ENCODE data around the gene PLCB4.
A peak's percentile ranks its signal among the peaks of the same experiment; 100 is the strongest.
"Not testable (repeated sequence)": the region's sequence is repeated elsewhere in the genome, so short reads cannot be mapped to it uniquely, and the experiment has no call there.

The PLCB4 gene

GRCh38 chr20:9145142-9145541 lies 76.3 kb downstream of the PLCB4 start:
- no peak for DNase-seq

GRCh38 chr20:9146649-9147048 lies 77.8 kb downstream of the PLCB4 start:
- DNase-seq = no peak

- no peak for DNase-seq
Observed at GRCh38 chr20:9147547-9148024, 78.7 kb downstream of the PLCB4 start.

- no peak for DNase-seq
Observed at GRCh38 chr20:9148291-9148690, 79.4 kb downstream of the PLCB4 start.

- no peak for DNase-seq
Observed at GRCh38 chr20:9149087-9149486, 80.2 kb downstream of the PLCB4 start.

GRCh38 chr20:9149796-9150195 lies 80.9 kb downstream of the PLCB4 start:
- DNase-seq = no peak

GRCh38 chr20:9150679-9151078 lies 81.8 kb downstream of the PLCB4 start:
- DNase-seq = no peak

- not testable (repeated sequence) for DNase-seq
Observed at GRCh38 chr20:9152139-9152538, 83.3 kb downstream of the PLCB4 start.

GRCh38 chr20:9154464-9155024 lies 85.7 kb downstream of the PLCB4 start:
- DNase-seq = no peak

- no peak for DNase-seq
Observed at GRCh38 chr20:9156529-9157280, 87.8 kb downstream of the PLCB4 start.

- DNase-seq = no peak
Observed at GRCh38 chr20:9160331-9160730, 91.4 kb downstream of the PLCB4 start.

GRCh38 chr20:9160757-9161156 lies 91.9 kb downstream of the PLCB4 start:
- no peak for DNase-seq

GRCh38 chr20:9161311-9161710 lies 92.4 kb downstream of the PLCB4 start:
- no peak for DNase-seq

- no peak for DNase-seq
Observed at GRCh38 chr20:9163251-9163650, 94.4 kb downstream of the PLCB4 start.

GRCh38 chr20:9163995-9164394 lies 95.1 kb downstream of the PLCB4 start:
- DNase-seq = no peak

GRCh38 chr20:9165261-9165660 lies 96.4 kb downstream of the PLCB4 start:
- no peak for DNase-seq

- no peak for DNase-seq
Observed at GRCh38 chr20:9166153-9166780, 97.4 kb downstream of the PLCB4 start.

GRCh38 chr20:9169409-9169808 lies 100.5 kb downstream of the PLCB4 start:
- DNase-seq = no peak

GRCh38 chr20:9172851-9173250 lies 104.0 kb downstream of the PLCB4 start:
- DNase-seq = no peak

- DNase-seq = no peak
Observed at GRCh38 chr20:9177278-9177677, 108.4 kb downstream of the PLCB4 start.

GRCh38 chr20:9179193-9179802 lies 110.4 kb downstream of the PLCB4 start:
- DNase-seq = no peak

- no peak for DNase-seq
Observed at GRCh38 chr20:9179867-9180266, 111.0 kb downstream of the PLCB4 start.

- peak; percentile 30 for DNase-seq
Observed at GRCh38 chr20:9180481-9181257, 111.8 kb downstream of the PLCB4 start.
